Anterior cingulate cortex (tissue), 58 donors: Measurements from ENCODE around the gene ZNF683.
"Not testable (repeated sequence)": the region's sequence is repeated elsewhere in the genome, so short reads cannot be mapped to it uniquely, and the experiment has no call there.

Source experiments
- DNase-seq, 58 donors: peaks; one replicate each; lab custom pipeline; 2025; lab: John Stamatoyannopoulos, UW

ZNF683 gene

GRCh38 chr1:26340047-26340481, 32.5 kb downstream of the ZNF683 start:
- no peak for DNase-seq

- no peak for DNase-seq
Measured at GRCh38 chr1:26338670-26339069, 33.9 kb downstream of the ZNF683 start.

- DNase-seq = no peak
Measured at GRCh38 chr1:26337625-26338024, 34.9 kb downstream of the ZNF683 start.

- DNase-seq = no peak
Measured at GRCh38 chr1:26337206-26337535, 35.4 kb downstream of the ZNF683 start.

GRCh38 chr1:26336477-26337205, 35.9 kb downstream of the ZNF683 start:
- DNase-seq = peak in 4 of 58 donors; percentile 5 to 22 (median 10)

GRCh38 chr1:26335774-26336476, 36.6 kb downstream of the ZNF683 start:
- peak in 1 of 58 donors; percentile 8 for DNase-seq

- DNase-seq = not testable (repeated sequence)
Measured at GRCh38 chr1:26333312-26333711, 39.2 kb downstream of the ZNF683 start.

GRCh38 chr1:26330276-26330675, 42.3 kb downstream of the ZNF683 start:
- no peak for DNase-seq

- DNase-seq = not testable (repeated sequence)
Measured at GRCh38 chr1:26329380-26329779, 43.2 kb downstream of the ZNF683 start.

- DNase-seq = no peak
Measured at GRCh38 chr1:26328597-26328996, 44.0 kb downstream of the ZNF683 start.

GRCh38 chr1:26327956-26328362, 44.6 kb downstream of the ZNF683 start:
- DNase-seq = no peak

GRCh38 chr1:26324550-26324949, 48.0 kb downstream of the ZNF683 start:
- no peak for DNase-seq

- no peak for DNase-seq
Measured at GRCh38 chr1:26323382-26323781, 49.2 kb downstream of the ZNF683 start.

GRCh38 chr1:26322042-26322331, 50.6 kb downstream of the ZNF683 start:
- no peak for DNase-seq

GRCh38 chr1:26321315-26322041, 51.1 kb downstream of the ZNF683 start:
- peak in 57 of 58 donors; percentile 38 to 94 (median 79) for DNase-seq

- no peak for DNase-seq
Measured at GRCh38 chr1:26320896-26321295, 51.7 kb downstream of the ZNF683 start.

- peak in 7 of 58 donors; percentile 1 to 40 (median 5) for DNase-seq
Measured at GRCh38 chr1:26318338-26319064, 54.0 kb downstream of the ZNF683 start.

- DNase-seq = no peak
Measured at GRCh38 chr1:26317612-26318337, 54.8 kb downstream of the ZNF683 start, which contains the start of gene CD52. Gene CD52 (plus strand): TSS chr1:26317958. CDS start chr1:26318018, 60 bp downstream.

GRCh38 chr1:26317146-26317545, 55.4 kb downstream of the ZNF683 start:
- DNase-seq = no peak
